Measurements from ENCODE around the gene AP1AR. TPM values are rescaled to one million over a fixed set of nuclear protein-coding genes. Genes with fewer than 3 reads are reported as not detected.

Gene AP1AR
- total and polyA plus RNA-seq, 2 of the 8 experiments (the other 6 are each of a cell fraction or from before 2014, with no cell fraction given): 5.3 to 27.7 TPM

- H3K9me3 ChIP-seq (ENCODE audit: insufficient read depth in 2 of 2, low read depth in 1 of 2, low read length in 1 of 2): no peaks in the 10 kb centered on the region
- POLR2A ChIA-PET (ENCODE audit: partially characterized antibody): interaction anchor here (2.7 kb wide), 1 partner anchor 15 kb away, joined by 13 read pairs; the partner anchor contains the start of gene AP1AR
- no peak overlapping the region for H2BK12ac ChIP-seq (ENCODE audit: low read depth, low read length)
- H3K79me2 ChIP-seq (ENCODE audit: control insufficient read depth in 1 of 2, insufficient read depth in 2 of 2, low read length in 2 of 2): peaks cover 0 to 86% of the 10 kb centered on the region in 2 experiments; a peak in 2 of 4 replicates
- H3K36me3 ChIP-seq (ENCODE audit: control insufficient read depth in 2 of 4, insufficient read depth in 4 of 4, low read length in 3 of 4): no peaks in the 10 kb centered on the region
- 0 out of 2 replicates have a peak, but pooled peaks cover 2% of the 10 kb centered on the region for H3K79me1 ChIP-seq (ENCODE audit: low read depth, low read length)
- no peak overlapping the region for H2BK120ac ChIP-seq (replicated peaks; ENCODE audit: low read depth, low read length)
- H4K5ac ChIP-seq (ENCODE audit: insufficient read length, low read depth, low read length): no peak overlapping the region
- no peak overlapping the region for H2BK5ac ChIP-seq (ENCODE audit: low read depth, low read length)
- H4K8ac ChIP-seq (ENCODE audit: extremely low read depth, insufficient read depth, low read length): no peak overlapping the region
- no peak overlapping the region for H2AFZ ChIP-seq (ENCODE audit: low read length)
- no peak overlapping the region for H3K23ac ChIP-seq (ENCODE audit: insufficient read length)
- H3K4ac ChIP-seq (replicated peaks; ENCODE audit: insufficient read length, low read depth, low read length): no peak overlapping the region
- H3K56ac ChIP-seq (replicated peaks; ENCODE audit: insufficient read length, low read depth, low read length): no peak overlapping the region
- no peak overlapping the region for H2AK5ac ChIP-seq (ENCODE audit: low read depth, low read length)
- no peak overlapping the region for H2BK20ac ChIP-seq (ENCODE audit: low read length)
- H3K9ac ChIP-seq (replicated peaks in 1 of 4; ENCODE audit: extremely low read depth in 1 of 4, low read depth in 3 of 4, low read length in 3 of 4): no peak overlapping the region
- DNase-seq (ENCODE audit: low read depth in 1 of 2, low spot score in 2 of 2) (no peak), FAIRE-seq (no peak)
- H2BK15ac ChIP-seq (ENCODE audit: low read length): no peak overlapping the region
- H4K20me1 ChIP-seq (replicated peaks in 1 of 2; ENCODE audit: control insufficient read depth in 1 of 2, insufficient read depth in 2 of 2, low read length in 2 of 2): peaks cover 0 to 3% of the 10 kb centered on the region in 2 experiments
- H3K4me2 ChIP-seq (ENCODE audit: insufficient read depth in 1 of 2, low read depth in 2 of 2, low read length in 2 of 2): peak overlapping the region; percentile 23 to 32; a peak in 2 of 4 replicates
- CTCF ChIA-PET (ENCODE audit: partially characterized antibody): interaction anchor here (0.7 to 3.3 kb wide), 7 partner anchors 9 to 147 kb away, joined by 3 to 17 read pairs (median 4); no protein-coding TSS in a partner anchor
- no peaks in the 10 kb centered on the region for H3K23me2 ChIP-seq (ENCODE audit: low read depth, low read length)
- 61% methylated on average over 3 of the region's 3 CpGs; no CpG with 5 or more reads in 1 of the 2 experiments for whole genome bisulfite sequencing, 2 experiments (ENCODE audit: extremely low coverage in 1 of 2, insufficient coverage in 1 of 2, insufficient read length in 1 of 2, insufficient replicate concordance in 2 of 2, low coverage in 1 of 2, low lambda C conversion rate in 2 of 2, missing lambda C conversion rate in 1 of 2)
- no peak overlapping the region for H3K18ac ChIP-seq (ENCODE audit: extremely low read depth, low read length)
- TF ChIP-seq KDM5A (IDR thresholded peaks at IDR 0.05; ENCODE audit: low read length) (no peak), USF2 (IDR thresholded peaks at IDR 0.05; ENCODE audit: low read length) (no peak), ATF2 (IDR thresholded peaks at IDR 0.05; ENCODE audit: low read length) (no peak), POLR2A (IDR thresholded peaks at IDR 0.05; ENCODE audit: control extremely low read depth in 1 of 2, low read depth in 2 of 2, low read length in 2 of 2) (no peak), MAFK (IDR thresholded peaks at IDR 0.05; ENCODE audit: low read depth, low read length) (peak; percentile 99)
- H3K27ac ChIP-seq (ENCODE audit: low read depth, low read length): no peak overlapping the region
- peaks cover 0 to 6% (median under 1%) of the 10 kb centered on the region in 4 experiments; a peak in 3 of 7 replicates for H3K4me1 ChIP-seq (replicated peaks in 1 of 4; ENCODE audit: control insufficient read depth in 3 of 4, insufficient read depth in 4 of 4, low read length in 3 of 4)
- H4K91ac ChIP-seq (replicated peaks; ENCODE audit: insufficient read length, low read length): no peak overlapping the region
- no peak overlapping the region for H3K14ac ChIP-seq (ENCODE audit: insufficient read length)
- peak overlapping the region in 1 of 4 experiments; percentile 27; a peak in 1 of 8 replicates for H3K4me3 ChIP-seq (ENCODE audit: extremely low read depth in 1 of 4, insufficient read depth in 2 of 4, low read depth in 3 of 4, low read length in 4 of 4)
- no peaks in the 10 kb centered on the region for H3K27me3 ChIP-seq (replicated peaks in 1 of 4; ENCODE audit: control insufficient read depth in 3 of 4, extremely low read depth in 1 of 4, insufficient read depth in 3 of 4, low read length in 3 of 4)
Observed at GRCh38 chr4:112247021-112247420, 15.4 kb downstream of the AP1AR start.
